Esophagus mucosa (tissue), 1 donor: ENCODE results near the gene KLF12. TPM values are rescaled to one million over a fixed set of nuclear protein-coding genes. Genes with fewer than 3 reads are reported as not detected.

Experiments used
- ATAC-seq: fragments of 200-7000 bp; cut with Tn5 transposase; one replicate; pipeline ENCODE4 v1.9.1; 2020
- total RNA-seq: library from RNA; stranded (reverse); gene quantifications from one replicate; pipeline ENCODE4 v1.2.4, GENCODE V29; 2023
- donor health status: DM: yes; HTN: yes; CAD: no.

The KLF12 gene
- total RNA-seq, 1 donor from 2014 or later, result 0.88 TPM

GRCh38 chr13:74102691-74103090, 31.5 kb downstream of the KLF12 start:
- ATAC-seq, result no peak

GRCh38 chr13:74101436-74101835, 32.8 kb downstream of the KLF12 start:
- no peak for ATAC-seq

- ATAC-seq, result no peak
Observed at GRCh38 chr13:74098077-74098476, 36.1 kb downstream of the KLF12 start.

GRCh38 chr13:74097116-74097515, 37.1 kb downstream of the KLF12 start:
- ATAC-seq, result no peak

- ATAC-seq, result no peak
Observed at GRCh38 chr13:74093691-74094090, 40.5 kb downstream of the KLF12 start.

- ATAC-seq, result no peak
Observed at GRCh38 chr13:74092711-74093110, 41.5 kb downstream of the KLF12 start.

GRCh38 chr13:74090869-74091605, 43.2 kb downstream of the KLF12 start:
- ATAC-seq, result no peak

GRCh38 chr13:74090397-74090796, 43.8 kb downstream of the KLF12 start:
- ATAC-seq, result no peak

- no peak for ATAC-seq
Observed at GRCh38 chr13:74087357-74087756, 46.8 kb downstream of the KLF12 start.
